ENCODE measurements around the gene TTC39A.
"Not testable (repeated sequence)": the region's sequence is repeated elsewhere in the genome, so short reads cannot be mapped to it uniquely, and the experiment has no call there.

TTC39A gene

GRCh38 chr1:51266791-51267190, 63.6 kb downstream of the TTC39A start:
- DNase-seq (ENCODE audit: low read depth, low spot score), result no peak

- DNase-seq (ENCODE audit: low read depth, low spot score), result no peak
These were observed 64.2 kb downstream of the TTC39A start for GRCh38 chr1:51266181-51266580.

- DNase-seq (ENCODE audit: low read depth, low spot score), result no peak
These were observed 64.7 kb downstream of the TTC39A start for GRCh38 chr1:51265618-51266017.

DNA sequence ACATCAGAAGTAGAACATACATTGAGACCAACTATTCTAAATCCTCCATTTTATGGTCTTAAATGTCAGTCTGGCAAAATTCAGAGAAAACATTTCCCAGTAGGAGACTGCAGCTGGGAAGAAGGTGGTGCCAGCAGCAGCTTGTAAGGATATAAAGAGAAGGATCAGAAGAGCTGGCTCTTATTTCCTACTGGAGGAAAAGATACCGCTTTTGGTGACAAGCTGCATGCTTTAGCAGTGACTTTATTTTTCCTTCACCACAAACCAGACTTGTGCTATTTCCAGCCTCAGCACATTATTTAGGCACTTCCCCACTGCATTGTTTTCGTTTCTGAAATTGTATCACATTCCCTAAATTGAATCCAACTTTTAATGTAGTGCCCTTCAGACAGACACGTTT, 65.9 kb downstream of the TTC39A start:
- DNase-seq (ENCODE audit: low read depth, low spot score), result peak; percentile 73

- DNase-seq (ENCODE audit: low read depth, low spot score), result no peak
These were observed 67.0 kb downstream of the TTC39A start for GRCh38 chr1:51263147-51263877.

- no peak for DNase-seq (ENCODE audit: low read depth, low spot score)
These were observed 75.0 kb downstream of the TTC39A start for GRCh38 chr1:51255331-51255730.

DNA sequence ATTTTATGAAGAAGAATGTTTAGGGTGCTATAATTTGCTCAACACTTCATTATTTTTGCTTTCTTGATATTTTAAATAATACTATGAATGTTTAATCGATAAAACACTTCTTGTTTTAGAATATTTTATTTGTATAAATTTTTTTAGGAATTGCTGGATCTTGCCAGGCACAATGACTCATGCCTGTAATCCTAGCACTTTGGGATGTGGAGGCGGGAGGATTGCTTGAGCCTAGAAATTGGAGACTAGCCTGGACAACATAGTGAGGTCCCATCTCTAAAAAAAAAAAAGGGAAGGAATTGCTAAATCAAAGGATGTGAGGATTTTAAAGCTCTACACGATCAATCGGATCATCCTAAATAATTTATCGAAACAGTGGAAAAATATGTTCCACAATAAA, 76.7 kb downstream of the TTC39A start:
- DNase-seq (ENCODE audit: low read depth, low spot score), result no peak

DNA sequence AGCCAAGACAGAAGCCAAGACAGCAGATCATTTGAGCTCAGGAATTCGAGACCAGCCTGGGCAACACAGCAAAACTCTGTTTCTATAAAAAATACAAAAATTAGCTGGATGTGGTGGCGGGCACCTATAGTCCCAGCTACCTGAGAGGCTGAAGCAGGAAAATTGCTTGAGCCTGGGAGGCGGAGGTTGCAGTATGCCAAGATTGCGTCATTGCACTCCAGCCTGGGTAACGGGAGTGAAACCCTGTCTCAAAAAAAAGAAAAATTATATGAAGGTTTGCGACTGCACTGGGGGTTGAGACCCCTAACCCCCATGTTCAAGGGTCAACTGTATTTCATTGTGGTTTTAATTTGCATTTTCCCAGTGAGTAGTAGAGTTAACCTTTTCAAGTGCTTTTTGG, 78.0 kb downstream of the TTC39A start:
- DNase-seq (ENCODE audit: low read depth, low spot score), result no peak

DNA sequence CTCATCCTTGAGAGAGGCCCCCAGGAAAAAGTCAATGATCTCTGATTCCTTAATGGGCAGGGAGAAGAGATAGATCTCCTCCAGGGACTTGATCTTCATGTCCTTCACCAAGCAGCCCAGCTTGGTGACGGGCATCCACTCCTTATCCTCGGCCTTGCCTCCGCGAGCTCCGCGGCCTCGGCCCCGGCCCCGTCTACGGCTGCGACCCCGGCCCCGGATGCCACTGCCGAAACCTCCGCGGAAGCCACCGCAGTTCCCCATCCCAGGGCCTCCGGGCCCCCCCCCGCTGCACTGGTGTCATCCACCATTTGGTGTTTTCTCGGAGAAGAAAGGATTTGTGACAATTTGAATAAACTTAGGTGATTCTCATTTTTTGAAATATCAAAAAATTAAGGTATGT, 79.2 kb downstream of the TTC39A start:
- not testable (repeated sequence) for DNase-seq (ENCODE audit: low read depth, low spot score)

- not testable (repeated sequence) for DNase-seq (ENCODE audit: low read depth, low spot score)
These were observed 79.6 kb downstream of the TTC39A start for GRCh38 chr1:51250729-51251128.

DNA sequence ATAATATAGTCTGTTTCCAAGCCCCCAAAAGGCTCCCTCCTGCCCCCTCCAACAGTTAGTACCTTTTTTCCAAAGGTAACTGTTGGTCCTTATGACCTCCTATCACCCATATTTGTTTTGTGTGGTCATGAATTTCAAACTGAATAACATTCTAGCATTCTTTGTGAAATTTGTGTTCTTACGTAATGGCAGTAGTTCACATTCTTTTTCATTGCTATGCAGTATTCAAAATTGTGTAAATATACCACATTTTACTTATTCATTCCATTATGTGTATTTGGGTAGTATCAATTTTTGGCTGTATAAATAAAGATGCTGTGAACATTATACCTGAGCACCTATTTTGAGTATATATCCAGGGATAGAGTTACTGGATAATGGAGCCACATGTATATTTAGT, 80.9 kb downstream of the TTC39A start:
- no peak for DNase-seq (ENCODE audit: low read depth, low spot score)

DNA sequence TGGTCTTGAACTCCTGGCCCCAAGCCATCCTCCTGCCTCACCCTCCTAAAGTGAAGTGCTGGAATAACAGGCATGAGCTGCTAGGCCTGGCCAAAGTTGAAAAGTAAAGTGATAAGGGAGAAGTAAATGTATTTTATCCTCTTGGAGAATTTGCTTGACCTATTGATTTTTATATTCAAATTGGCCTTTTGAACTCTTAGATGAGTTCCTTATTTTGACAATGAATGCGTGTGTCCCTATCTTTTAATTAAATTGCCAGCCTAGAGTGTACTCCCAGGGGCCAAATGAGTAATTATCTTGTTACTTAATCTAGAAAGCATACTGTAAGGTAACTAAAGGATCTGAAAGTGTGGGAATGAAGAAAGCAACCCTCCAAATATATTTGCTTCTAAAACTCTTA, 82.9 kb downstream of the TTC39A start:
- no peak for DNase-seq (ENCODE audit: low read depth, low spot score)

DNA sequence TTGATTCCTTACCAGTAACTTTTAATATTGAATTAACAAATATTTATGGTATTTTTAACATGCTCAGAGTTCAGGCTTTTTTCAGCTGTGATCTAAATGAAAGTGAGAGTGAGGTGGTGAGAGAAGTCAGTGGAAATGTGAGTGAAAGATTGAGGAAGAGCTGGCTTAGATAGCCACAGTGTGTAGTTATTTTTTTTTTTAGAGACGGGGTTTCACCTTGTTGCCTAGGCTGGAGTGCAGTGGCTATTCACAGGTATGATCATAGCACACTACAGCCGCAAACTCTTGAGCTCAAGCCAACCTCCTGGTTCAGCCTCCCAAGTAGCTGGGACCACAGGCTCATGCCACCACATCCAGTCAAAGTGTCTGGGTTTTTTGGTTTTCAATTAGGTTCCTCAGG, 83.3 kb downstream of the TTC39A start:
- no peak for DNase-seq (ENCODE audit: low read depth, low spot score)

DNA sequence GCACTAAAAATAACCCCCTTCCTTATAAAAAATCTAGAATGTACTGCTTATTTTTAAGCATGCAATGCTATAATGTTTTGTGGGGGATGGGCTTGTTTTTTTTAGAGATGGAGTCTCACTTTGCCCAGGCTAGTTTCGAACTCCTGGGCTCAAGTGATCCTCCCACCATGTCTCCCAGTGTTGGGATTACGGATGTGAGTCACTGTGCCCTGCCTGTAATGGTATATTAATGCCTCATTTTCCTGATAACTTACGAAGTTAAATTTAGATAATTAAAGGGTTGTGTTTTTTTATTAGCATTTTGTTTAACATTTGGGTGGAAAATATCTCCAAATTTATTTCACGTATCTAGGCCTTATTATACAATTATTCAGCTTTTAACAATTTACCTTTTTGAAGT, 87.8 kb downstream of the TTC39A start:
- no peak for DNase-seq (ENCODE audit: low read depth, low spot score)

DNA sequence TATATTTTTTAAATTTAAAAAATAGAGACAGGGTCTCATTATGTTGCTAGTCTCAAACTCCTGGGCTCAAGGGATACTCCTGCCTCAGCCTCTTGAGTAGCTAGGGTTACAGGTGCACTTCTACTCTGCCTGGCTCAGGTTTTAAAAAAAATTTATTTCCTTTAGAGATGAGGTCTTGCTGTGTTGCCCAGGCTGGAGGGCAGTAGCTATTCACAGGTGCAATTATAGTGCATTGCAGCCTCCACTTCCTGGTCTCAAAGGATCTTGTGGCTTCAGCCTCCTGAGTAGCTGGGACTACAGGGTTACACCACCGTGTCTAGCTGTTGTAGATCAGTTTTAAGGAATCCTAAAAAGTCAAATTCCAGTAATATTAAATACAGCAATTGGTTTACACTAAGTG, 89.2 kb downstream of the TTC39A start:
- DNase-seq (ENCODE audit: low read depth, low spot score), result no peak

GRCh38 chr1:51240084-51240483, 90.3 kb downstream of the TTC39A start:
- no peak for DNase-seq (ENCODE audit: low read depth, low spot score)

DNA sequence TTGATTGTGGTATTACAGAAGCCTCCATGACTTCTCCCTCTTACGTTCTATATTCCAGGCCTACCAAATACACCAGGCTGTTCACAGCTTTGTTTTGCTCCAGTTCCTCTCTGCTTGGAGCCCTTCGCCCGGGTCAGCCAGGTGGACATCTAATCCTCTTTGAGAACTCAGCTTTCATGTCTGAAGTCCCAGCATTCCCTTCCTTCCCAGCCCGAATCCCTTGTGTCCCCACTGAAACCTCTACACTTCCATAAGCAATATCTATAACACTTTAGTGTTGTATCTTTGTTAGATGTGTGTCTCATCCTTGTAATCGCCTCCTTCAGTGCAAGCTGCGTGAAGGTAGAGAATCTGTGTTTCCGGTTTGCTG, 92.3 kb downstream of the TTC39A start:
- DNase-seq (ENCODE audit: low read depth, low spot score), result no peak

DNA sequence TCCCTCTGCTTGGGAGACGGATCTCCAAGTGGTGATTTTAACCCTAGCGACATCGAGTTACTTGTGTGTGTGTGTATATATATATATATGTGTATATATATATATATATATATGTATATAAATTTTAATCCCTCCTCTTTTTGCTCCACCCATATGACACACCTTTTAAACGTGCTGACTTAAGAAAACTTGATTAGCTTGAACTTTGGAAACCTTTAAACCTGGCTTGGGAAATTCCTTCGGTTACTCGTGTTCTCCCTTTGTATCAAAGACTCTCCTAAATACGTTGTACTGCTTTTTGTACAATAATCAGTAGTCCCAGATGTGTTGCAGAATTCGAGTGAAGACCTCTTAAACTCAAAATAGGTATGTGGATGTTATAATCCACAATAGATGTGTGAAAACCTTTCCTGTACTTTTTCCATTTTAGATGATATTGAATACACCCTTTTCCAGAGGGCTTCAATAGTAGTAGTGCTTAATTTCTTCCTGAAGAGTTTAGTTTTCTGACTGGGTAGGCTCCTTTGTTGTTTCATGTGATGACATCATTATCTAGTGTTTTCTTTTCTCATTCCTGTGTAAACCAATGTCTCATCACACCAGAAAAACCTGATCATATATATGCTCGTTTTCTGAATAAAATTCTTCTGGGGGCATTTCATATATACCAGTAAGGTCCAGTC, 92.9 kb downstream of the TTC39A start:
- DNase-seq (ENCODE audit: low read depth, low spot score), result no peak
